ENCODE measurements around the gene SKI.
"Not testable (repeated sequence)": the region's sequence is repeated elsewhere in the genome, so short reads cannot be mapped to it uniquely, and the experiment has no call there.

Gene SKI

GRCh38 chr1:2313651-2314261 is 85.6 kb downstream of the SKI start:
- no peak for DNase-seq

GRCh38 chr1:2314273-2314802 is 86.2 kb downstream of the SKI start:
- peak; percentile 83 for DNase-seq

- peak; percentile 77 for DNase-seq
These were observed 86.9 kb downstream of the SKI start for GRCh38 chr1:2314803-2315673.

GRCh38 chr1:2315674-2316450 is 87.7 kb downstream of the SKI start:
- DNase-seq: no peak

- no peak for DNase-seq
These were observed 88.4 kb downstream of the SKI start for GRCh38 chr1:2316451-2316961.

- DNase-seq: no peak
These were observed 89.3 kb downstream of the SKI start for GRCh38 chr1:2317230-2318065.

GRCh38 chr1:2318314-2319278 is 90.5 kb downstream of the SKI start:
- DNase-seq: no peak

GRCh38 chr1:2319291-2319690 is 91.2 kb downstream of the SKI start:
- DNase-seq: no peak

GRCh38 chr1:2320006-2320405 is 91.9 kb downstream of the SKI start:
- no peak for DNase-seq

GRCh38 chr1:2320760-2321667 is 92.9 kb downstream of the SKI start:
- no peak for DNase-seq

GRCh38 chr1:2322065-2322571 is 94.0 kb downstream of the SKI start:
- DNase-seq: peak; percentile 91

- no peak for DNase-seq
These were observed 94.6 kb downstream of the SKI start for GRCh38 chr1:2322581-2323211.

- no peak for DNase-seq
These were observed 95.4 kb downstream of the SKI start for GRCh38 chr1:2323451-2323974.

GRCh38 chr1:2324553-2325366 is 96.6 kb downstream of the SKI start:
- DNase-seq: no peak

GRCh38 chr1:2326524-2326923 is 98.4 kb downstream of the SKI start:
- DNase-seq: no peak

GRCh38 chr1:2327162-2327561 is 99.0 kb downstream of the SKI start:
- DNase-seq: not testable (repeated sequence)

- no peak for DNase-seq
These were observed 99.7 kb downstream of the SKI start for GRCh38 chr1:2327841-2328240.

All from fibroblast of skin of right biceps (primary cell).